Smooth muscle cell (in vitro differentiated cells): ENCODE measurements around the gene ENTHD1. TPM values are rescaled to one million over a fixed set of nuclear protein-coding genes. Genes with fewer than 3 reads are reported as not detected.

Source experiments
- DNase-seq: peaks from one replicate; lab custom pipeline; 2025; ENCODE audit not compliant: unreplicated experiment; lab: John Stamatoyannopoulos, UW
- H2AFZ ChIP-seq: fragments of 200-600 bp; sonication (generic); 2 replicates; pipeline ENCODE4 v1.6.0; 2016; ENCODE audit warnings: antibody characterized with exemption, low read depth, mild to moderate bottlenecking
- H3F3A ChIP-seq: fragments of 200-600 bp; sonication (generic); 2 replicates; pipeline ENCODE4 v1.6.0; 2017; ENCODE audit warnings: antibody characterized with exemption, low read depth
- H3K27ac ChIP-seq: fragments of 200-600 bp; sonication (generic); 2 replicates; pipeline ENCODE4 v1.5.1; 2016; ENCODE audit warnings: low read depth, mild to moderate bottlenecking
- H3K27me3 ChIP-seq: fragments of 200-600 bp; sonication (generic); 2 replicates; pipeline ENCODE4 v1.6.1; 2016; ENCODE audit warnings: low read depth, mild to moderate bottlenecking
- H3K36me3 ChIP-seq: fragments of 200-600 bp; sonication (generic); 2 replicates; pipeline ENCODE4 v1.5.1; 2016; ENCODE audit warnings: low read depth
- H3K4me1 ChIP-seq: fragments of 200-600 bp; sonication (generic); 2 replicates; pipeline ENCODE4 v1.5.1; 2016; ENCODE audit warnings: low read depth
- H3K4me2 ChIP-seq: fragments of 200-600 bp; sonication (generic); 2 replicates; pipeline ENCODE4 v1.6.0; 2016; ENCODE audit warnings: mild to moderate bottlenecking
- H3K4me3 ChIP-seq: fragments of 200-600 bp; sonication (generic); 2 replicates; pipeline ENCODE4 v1.5.1; 2016; ENCODE audit warnings: mild to moderate bottlenecking
- H3K79me2 ChIP-seq: fragments of 200-600 bp; sonication (generic); 2 replicates; pipeline ENCODE4 v1.6.0; 2016; ENCODE audit warnings: low read depth, mild to moderate bottlenecking
- H3K9ac ChIP-seq: fragments of 200-600 bp; sonication (generic); 2 replicates; pipeline ENCODE4 v1.6.0; 2016; ENCODE audit warnings: low read depth
- H3K9me3 ChIP-seq: fragments of 200-600 bp; sonication (generic); replicated peaks from 2 replicates; pipeline ENCODE4 v1.5.1; 2016; ENCODE audit warnings: low read depth
- H4K20me1 ChIP-seq: fragments of 200-600 bp; sonication (generic); 2 replicates; pipeline ENCODE4 v1.6.0; 2016; ENCODE audit warnings: low read depth
- WGBS: methylation state at CpG from one replicate; pipeline ENCODE4 v1.1.7; 2016; ENCODE audit warnings: low lambda C conversion rate; 5-methylcytosine and 5-hydroxymethylcytosine counted together
- polyA plus RNA-seq: library from polyadenylated mRNA; unstranded; fragments of >200 nt; fragmentation: Nextera tagmentation; extraction: Ambion mirVana; gene quantifications from 2 replicates; pipeline ENCODE4 v1.2.1, GENCODE V29; 2016
- total RNA-seq: library from RNA; depleted of rRNA; stranded (reverse); fragments of >200 nt; gene quantifications from 2 replicates; pipeline ENCODE4 v1.2.3, GENCODE V29; 2014
- TF ChIP-seq, protein P1 (sequence below): fragments of 200-600 bp; sonication (generic); IDR thresholded peaks from 2 replicates; pipeline ENCODE4 v1.5.1; 2017; ENCODE audit warnings: borderline replicate concordance, mild to moderate bottlenecking, antibody characterized with exemption; ENCODE audit not compliant: insufficient read depth, poor library complexity, severe bottlenecking

The ENTHD1 gene
- total and polyA plus RNA-seq, 2 experiments from 2014 or later: not detected

DNA sequence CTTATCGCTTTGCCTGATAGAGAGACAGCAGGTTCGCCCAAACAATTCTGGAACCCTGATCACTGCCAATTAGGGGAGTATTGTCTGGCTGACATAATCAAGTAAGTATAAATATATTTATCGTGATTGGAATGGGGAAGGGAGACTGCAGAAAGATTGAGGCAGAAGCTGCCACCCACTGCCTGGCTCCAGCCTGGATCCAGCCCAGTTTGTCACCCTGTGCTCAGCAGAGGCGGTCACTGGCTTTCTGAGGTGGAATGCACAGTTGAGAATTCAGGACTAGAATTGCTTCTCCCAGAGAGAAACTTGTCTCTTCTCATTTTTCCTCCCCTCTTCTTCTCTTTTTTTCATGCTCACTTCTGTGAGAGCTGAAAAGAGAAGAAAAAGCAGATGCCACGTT lies 33.2 kb upstream of the ENTHD1 start:
- H3K79me2 ChIP-seq: no peaks in the 10 kb centered on the region
- H4K20me1 ChIP-seq: no peaks in the 10 kb centered on the region
- H3K4me2 ChIP-seq: no peak overlapping the region
- WGBS: 89% methylated on average over 5 of the region's 5 CpGs
- no peak overlapping the region for H2AFZ ChIP-seq
- no peaks in the 10 kb centered on the region for H3K36me3 ChIP-seq
- H3K27ac ChIP-seq: no peak overlapping the region
- TF ChIP-seq, protein P1, sequence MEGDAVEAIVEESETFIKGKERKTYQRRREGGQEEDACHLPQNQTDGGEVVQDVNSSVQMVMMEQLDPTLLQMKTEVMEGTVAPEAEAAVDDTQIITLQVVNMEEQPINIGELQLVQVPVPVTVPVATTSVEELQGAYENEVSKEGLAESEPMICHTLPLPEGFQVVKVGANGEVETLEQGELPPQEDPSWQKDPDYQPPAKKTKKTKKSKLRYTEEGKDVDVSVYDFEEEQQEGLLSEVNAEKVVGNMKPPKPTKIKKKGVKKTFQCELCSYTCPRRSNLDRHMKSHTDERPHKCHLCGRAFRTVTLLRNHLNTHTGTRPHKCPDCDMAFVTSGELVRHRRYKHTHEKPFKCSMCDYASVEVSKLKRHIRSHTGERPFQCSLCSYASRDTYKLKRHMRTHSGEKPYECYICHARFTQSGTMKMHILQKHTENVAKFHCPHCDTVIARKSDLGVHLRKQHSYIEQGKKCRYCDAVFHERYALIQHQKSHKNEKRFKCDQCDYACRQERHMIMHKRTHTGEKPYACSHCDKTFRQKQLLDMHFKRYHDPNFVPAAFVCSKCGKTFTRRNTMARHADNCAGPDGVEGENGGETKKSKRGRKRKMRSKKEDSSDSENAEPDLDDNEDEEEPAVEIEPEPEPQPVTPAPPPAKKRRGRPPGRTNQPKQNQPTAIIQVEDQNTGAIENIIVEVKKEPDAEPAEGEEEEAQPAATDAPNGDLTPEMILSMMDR: no peak
- no peaks in the 10 kb centered on the region for H3K9me3 ChIP-seq
- no peak for DNase-seq
- no peak overlapping the region for H3K9ac ChIP-seq
- H3K27me3 ChIP-seq: peaks cover 18% of the 10 kb centered on the region
- no peak overlapping the region for H3K4me3 ChIP-seq
- no peaks in the 10 kb centered on the region for H3F3A ChIP-seq
- no peaks in the 10 kb centered on the region for H3K4me1 ChIP-seq

DNA sequence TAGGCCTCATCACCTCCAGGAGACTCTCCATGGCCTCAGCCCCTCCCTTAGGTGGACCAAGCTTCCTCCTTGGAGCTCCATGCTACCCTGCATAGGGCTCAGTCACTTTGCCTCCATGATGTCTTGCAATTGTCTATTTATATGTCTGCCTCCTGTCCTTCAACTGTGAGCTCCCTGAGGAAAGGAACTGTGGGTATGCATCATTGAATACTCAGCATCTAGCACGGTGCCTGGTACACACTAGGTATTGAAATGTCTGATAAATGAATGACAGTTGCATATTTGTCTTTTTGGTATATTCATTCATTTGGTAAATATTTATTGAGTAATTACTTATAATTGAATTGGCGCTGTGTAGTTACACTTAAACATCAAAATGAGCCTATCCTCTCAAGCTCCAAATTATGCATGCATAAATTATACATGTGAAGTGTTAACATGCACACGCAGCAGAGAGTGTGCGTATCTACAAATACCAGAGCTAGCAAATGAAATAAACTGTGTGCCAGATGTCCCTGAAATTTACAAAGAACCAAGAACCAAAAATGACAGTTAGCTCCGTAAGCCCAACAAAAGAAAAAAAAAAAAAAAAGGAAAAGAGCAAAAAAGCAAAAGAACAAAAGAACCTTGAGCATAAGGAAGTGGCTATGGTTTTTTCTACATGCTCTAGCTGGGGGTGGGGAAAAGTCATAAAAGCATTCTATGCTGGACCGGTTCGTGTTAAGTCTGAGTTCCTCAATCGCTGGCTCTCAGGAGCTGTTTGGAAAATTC lies 32.5 kb upstream of the ENTHD1 start:
- Histone ChIP-seq H3K9me3 (no peaks in the 10 kb centered on the region), H3K4me3 (no peak overlapping the region), H4K20me1 (no peaks in the 10 kb centered on the region), H3F3A (no peaks in the 10 kb centered on the region), H2AFZ (no peak overlapping the region), H3K27me3 (peaks cover 13% of the 10 kb centered on the region), H3K4me2 (no peak overlapping the region), H3K79me2 (no peaks in the 10 kb centered on the region), H3K9ac (no peak overlapping the region), H3K27ac (no peak overlapping the region), H3K36me3 (no peaks in the 10 kb centered on the region), H3K4me1 (no peaks in the 10 kb centered on the region)
- DNase-seq: no peak
- TF ChIP-seq, protein P1: no peak
- 82% methylated on average over 8 of the region's 8 CpGs for WGBS

DNA sequence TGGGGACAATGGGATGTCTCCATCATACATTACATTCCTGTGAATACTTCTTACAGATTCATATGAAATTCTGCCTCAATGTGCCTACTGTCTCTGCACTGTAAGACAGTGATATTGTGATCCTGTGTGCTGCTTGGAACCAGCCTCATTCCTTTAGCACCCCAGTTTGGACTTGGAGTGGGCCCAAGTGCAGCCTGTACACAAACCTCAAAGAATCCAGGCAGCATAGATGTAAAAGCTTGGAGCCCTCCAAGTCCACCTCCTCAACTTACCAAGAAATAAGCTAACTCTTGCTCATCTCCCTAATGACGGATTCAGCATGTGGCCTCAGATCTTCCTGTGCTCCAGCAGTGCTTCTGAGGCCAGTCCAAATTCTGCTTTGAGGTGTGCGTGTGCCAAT lies 31.7 kb upstream of the ENTHD1 start:
- DNase-seq: no peak
- Histone ChIP-seq H3K9ac (no peak overlapping the region), H3K27ac (no peak overlapping the region), H3K9me3 (no peaks in the 10 kb centered on the region), H2AFZ (no peak overlapping the region), H3K27me3 (peaks cover 6% of the 10 kb centered on the region), H3K4me2 (no peak overlapping the region), H3K36me3 (no peaks in the 10 kb centered on the region), H3K79me2 (no peaks in the 10 kb centered on the region), H3K4me1 (no peaks in the 10 kb centered on the region), H3K4me3 (no peak overlapping the region), H4K20me1 (no peaks in the 10 kb centered on the region), H3F3A (no peaks in the 10 kb centered on the region)
- TF ChIP-seq, protein P1: no peak
- WGBS: 91% methylated on average over 2 of the region's 2 CpGs

DNA sequence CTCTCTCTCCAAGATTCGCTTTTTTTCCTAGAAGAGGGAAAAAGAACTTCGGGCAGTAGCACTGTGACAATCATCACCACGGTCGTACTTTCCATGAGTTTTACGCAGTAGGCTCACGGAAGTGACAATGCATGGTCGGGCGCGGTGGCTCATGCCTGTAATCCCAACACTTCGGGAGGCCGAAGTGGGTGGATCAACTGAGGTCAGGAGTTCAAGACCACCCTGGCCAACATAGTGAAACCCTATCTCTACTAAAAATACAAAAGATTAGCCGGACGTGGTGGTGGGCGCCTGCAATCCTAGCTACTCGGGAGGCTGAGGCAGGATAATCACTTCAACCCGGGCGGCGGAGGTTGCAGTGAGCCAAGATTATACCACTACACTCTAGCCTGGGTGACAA lies 30.7 kb upstream of the ENTHD1 start:
- 90% methylated on average over 18 of the region's 18 CpGs for WGBS
- no peaks in the 10 kb centered on the region for H3K27me3 ChIP-seq
- H4K20me1 ChIP-seq: no peaks in the 10 kb centered on the region

More for the DNA sequence above, 30.7 kb upstream of the ENTHD1 start:
- Histone ChIP-seq H3K9ac (no peak overlapping the region), H3K9me3 (no peaks in the 10 kb centered on the region), H3K79me2 (no peaks in the 10 kb centered on the region), H3F3A (no peaks in the 10 kb centered on the region), H3K4me3 (no peak overlapping the region), H3K4me2 (no peak overlapping the region), H3K4me1 (no peaks in the 10 kb centered on the region), H3K36me3 (no peaks in the 10 kb centered on the region), H2AFZ (no peak overlapping the region), H3K27ac (no peak overlapping the region)
- no peak for DNase-seq
- TF ChIP-seq, protein P1: no peak
